GM19395 (cell line): ENCODE results near the gene DGCR6.
"Not testable (repeated sequence)": the region's sequence is repeated elsewhere in the genome, so short reads cannot be mapped to it uniquely, and the experiment has no call there.

Experiments used
- ATAC-seq: cut with Tn5 transposase; IDR thresholded peaks from one replicate; pipeline ENCODE4 v1.9.1; 2021; ENCODE audit warnings: mild to moderate bottlenecking, moderate library complexity; ENCODE audit not compliant: unreplicated experiment

DGCR6 gene

DNA sequence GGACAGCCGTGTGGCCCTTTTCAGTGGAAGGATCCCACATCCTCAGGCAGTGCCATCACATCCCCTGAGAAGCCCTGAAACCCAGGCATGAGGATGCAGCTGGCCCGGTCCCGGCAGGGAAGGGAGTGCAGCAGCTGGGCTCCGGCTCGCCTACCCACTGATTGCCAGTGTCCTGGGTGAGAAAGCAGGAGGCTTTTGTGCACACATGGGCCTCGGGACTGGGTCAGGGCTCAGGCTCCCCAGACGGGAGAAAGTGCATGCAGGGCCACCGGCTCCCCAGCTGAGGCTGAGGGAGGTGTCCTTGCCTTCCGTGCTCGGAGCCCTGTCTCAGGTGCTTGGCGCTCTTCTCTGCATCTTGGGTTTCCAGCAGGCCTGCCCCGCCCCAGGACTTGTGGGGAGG is 53.6 kb downstream of the DGCR6 start:
- ATAC-seq: not testable (repeated sequence)

DNA sequence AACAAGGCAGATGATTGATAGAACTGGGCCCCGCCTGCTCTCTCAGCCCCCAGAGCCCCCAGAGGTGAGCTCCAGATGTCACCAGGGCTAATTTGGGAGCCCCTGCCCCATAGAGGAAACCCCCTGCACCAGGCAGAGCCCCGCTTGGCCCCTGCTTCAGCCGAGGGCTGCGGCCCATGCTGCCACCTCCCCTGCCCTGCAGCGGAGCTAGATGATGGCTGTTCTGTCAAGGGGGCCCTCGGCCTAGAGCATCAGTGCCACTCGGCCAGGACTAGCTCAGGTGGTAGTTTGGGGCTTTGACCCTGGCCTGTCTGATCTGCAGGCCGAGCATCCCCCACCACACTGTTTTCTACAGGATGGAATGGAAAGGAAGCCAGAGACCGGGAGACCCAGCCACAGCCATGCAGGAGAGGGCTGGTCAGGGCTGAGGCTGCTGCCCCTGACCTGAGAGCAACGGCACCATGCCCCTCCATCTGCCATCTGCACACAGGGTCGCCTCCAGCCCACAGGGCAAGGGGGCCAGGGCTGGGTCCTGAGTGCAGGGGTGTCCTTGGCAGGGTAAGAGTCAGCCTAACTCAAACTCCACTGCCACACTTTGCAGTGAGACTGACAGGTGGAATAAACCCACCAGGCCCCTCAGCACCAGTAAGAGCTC is 54.2 kb downstream of the DGCR6 start:
- not testable (repeated sequence) for ATAC-seq

DNA sequence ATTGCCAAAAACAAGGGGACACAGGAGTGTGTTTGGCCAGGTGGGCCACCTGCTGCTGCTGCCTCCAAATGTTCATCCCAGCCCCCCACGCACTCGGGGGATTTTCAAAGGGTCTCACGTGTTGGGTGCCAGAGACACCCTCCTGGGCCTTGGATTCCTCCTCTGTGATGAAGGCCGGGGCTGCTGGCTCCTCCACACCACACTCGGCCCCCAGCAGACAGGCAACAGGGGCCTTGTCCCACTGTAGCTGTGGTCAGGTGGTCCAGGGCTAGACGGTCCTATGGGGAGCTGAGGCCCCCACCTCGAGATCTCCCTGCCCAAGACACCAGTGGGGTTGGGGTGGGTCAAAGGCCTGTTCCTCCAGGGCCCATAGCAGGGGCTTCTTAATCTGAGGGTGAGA is 55.1 kb downstream of the DGCR6 start:
- not testable (repeated sequence) for ATAC-seq
